Endothelial cell of umbilical vein (primary cell): ENCODE results near the gene TNKS1BP1. TPM values are rescaled to one million over a fixed set of nuclear protein-coding genes. Genes with fewer than 3 reads are reported as not detected.

Experiments
- BruUV-seq: library from RNA; stranded (reverse); fragments of 400-500 nt; replicated peaks from 2 replicates; lab custom pipeline; 2021; lab: Mats Ljungman, UMichigan
- CTCF ChIA-PET: fragments of 300-600, 350-600 bp; sonication (Branson Sonifier 250); formaldehyde crosslinking; loops from one replicate; lab custom pipeline; 2021; ENCODE audit warnings: antibody characterized with exemption, inconsistent platforms; lab: Charles Lee
- POLR2A ChIA-PET: fragments of 300-600, 350-600 bp; sonication (Branson Sonifier 250); formaldehyde crosslinking; loops from one replicate; lab custom pipeline; 2021; ENCODE audit warnings: antibody characterized with exemption, inconsistent platforms; lab: Charles Lee
- DNase-seq: peaks from one replicate; pipeline ENCODE4 v3.0.0-alpha.2; 2011; ENCODE audit warnings: low read depth, low spot score
- FAIRE-seq: peaks from 2 replicates; lab custom pipeline; 2011; peaks lifted over from hg19 to GRCh38; lab: Jason Lieb, UNC
- H2AFZ ChIP-seq: 2 replicates; pipeline ENCODE4 v1.6.0; 2012; ENCODE audit warnings: low read depth, low read length, control low read depth, inconsistent platforms
- H3K27ac ChIP-seq: 2 replicates; pipeline ENCODE4 v1.5.1; 2011; ENCODE audit warnings: low read depth, mild to moderate bottlenecking, control low read depth, low read length, moderate library complexity; ENCODE audit not compliant: insufficient read depth
- H3K27me3 ChIP-seq, 2 experiments: 2 replicates each; pipeline versions ENCODE4 v1.6.0 to v1.6.1; 2011; ENCODE audit warnings: low read length in 2 of 2, mixed read lengths in 1 of 2; ENCODE audit not compliant: control insufficient read depth in 2 of 2, insufficient read depth in 2 of 2
- H3K36me3 ChIP-seq, 2 experiments: 2 replicates in 1 of 2; 3 replicates in 1 of 2; pipeline ENCODE4 v1.5.1; 2011; ENCODE audit warnings: low read length in 2 of 2, mild to moderate bottlenecking in 1 of 2, moderate library complexity in 1 of 2; ENCODE audit not compliant: control insufficient read depth in 2 of 2, insufficient read depth in 2 of 2; ENCODE audit errors: extremely low read depth in 1 of 2
- H3K4me1 ChIP-seq: 3 replicates; pipeline ENCODE4 v1.5.1; 2011; ENCODE audit warnings: mild to moderate bottlenecking, low read length; ENCODE audit not compliant: control insufficient read depth, insufficient read depth; ENCODE audit errors: extremely low read depth
- H3K4me2 ChIP-seq: 2 replicates; pipeline ENCODE4 v1.6.1; 2011; ENCODE audit warnings: low read length, control low read depth, mixed read lengths; ENCODE audit not compliant: insufficient read depth
- H3K4me3 ChIP-seq, 3 experiments: fragments of 200-600 bp in 1 of 3; sonication (generic), shearing (Covaris generic) in 1 of 3; replicated peaks in 1 of 3; 2 replicates each; pipeline ENCODE4 v1.5.1; 2011 to 2016; ENCODE audit warnings: control low read depth in 3 of 3, low read length in 3 of 3, mild to moderate bottlenecking in 2 of 3, inconsistent platforms in 1 of 3, low read depth in 1 of 3, moderate library complexity in 1 of 3; ENCODE audit not compliant: insufficient read depth in 1 of 3
- H3K79me2 ChIP-seq: 2 replicates; pipeline ENCODE4 v1.6.0; 2012; ENCODE audit warnings: low read length, inconsistent platforms; ENCODE audit not compliant: control insufficient read depth, insufficient read depth
- H3K9ac ChIP-seq: replicated peaks from 2 replicates; pipeline ENCODE3; 2011; ENCODE audit warnings: low read length, control low read depth; ENCODE audit not compliant: insufficient read depth; ENCODE audit errors: extremely low read depth
- H3K9me1 ChIP-seq: replicated peaks from 3 replicates; pipeline ENCODE4 v1.6.0; 2011; ENCODE audit warnings: mild to moderate bottlenecking, low read length; ENCODE audit not compliant: control insufficient read depth, insufficient read depth; ENCODE audit errors: extremely low read depth
- H3K9me3 ChIP-seq: replicated peaks from 2 replicates; pipeline ENCODE4 v1.5.1; 2012; ENCODE audit warnings: low read length, inconsistent platforms; ENCODE audit not compliant: control insufficient read depth, insufficient read depth
- H4K20me1 ChIP-seq: replicated peaks from 2 replicates; pipeline ENCODE3; 2011; ENCODE audit warnings: mild to moderate bottlenecking, low read length; ENCODE audit not compliant: control insufficient read depth, insufficient read depth; ENCODE audit errors: extremely low read depth
- EZH2 ChIP-seq: IDR thresholded peaks from 2 replicates; pipeline ENCODE4 v1.6.1; 2012; ENCODE audit warnings: borderline replicate concordance, low read depth, mild to moderate bottlenecking, moderate library complexity, low read length, inconsistent platforms; ENCODE audit not compliant: severe bottlenecking
- FOS ChIP-seq: IDR thresholded peaks from 2 replicates; pipeline ENCODE4 v1.6.1; 2011; ENCODE audit warnings: mild to moderate bottlenecking, low read length, moderate library complexity, borderline replicate concordance; ENCODE audit not compliant: insufficient read depth
- GATA2 ChIP-seq: IDR thresholded peaks from 2 replicates; pipeline ENCODE4 v1.7.0; 2011; ENCODE audit warnings: low read depth, mild to moderate bottlenecking, moderate library complexity, mixed read lengths, low read length; ENCODE audit not compliant: insufficient read length, insufficient read depth
- JUN ChIP-seq: IDR thresholded peaks from 2 replicates; pipeline ENCODE4 v1.6.1; 2011; ENCODE audit warnings: borderline replicate concordance, low read depth; ENCODE audit not compliant: insufficient read length, insufficient read depth
- MAX ChIP-seq: IDR thresholded peaks from 2 replicates; pipeline ENCODE4 v1.6.1; 2011; ENCODE audit not compliant: insufficient read depth, insufficient read length
- MYC ChIP-seq: IDR thresholded peaks from one replicate; pipeline ENCODE4 v1.6.1; 2011; ENCODE audit warnings: mild to moderate bottlenecking, low read depth, low read length
- POLR2A ChIP-seq: IDR thresholded peaks from 2 replicates; pipeline ENCODE4 v1.6.1; 2012; ENCODE audit warnings: low read depth, mild to moderate bottlenecking, control low read depth, low read length
- POLR2AphosphoS5 ChIP-seq: IDR thresholded peaks from 2 replicates; pipeline ENCODE4 v1.6.1; 2012; ENCODE audit warnings: low read depth, mild to moderate bottlenecking, control low read depth, low read length, moderate library complexity; ENCODE audit not compliant: insufficient read depth
- dilution Hi-C: fragments of 300-500 bp; cut with MboI; formaldehyde crosslinking; loops from one replicate; pipeline ENCODE4 v1.15.0; 2019; ENCODE audit warnings: low sequenced_read_pairs; ENCODE audit not compliant: extremely low pct_ligation_motif_present
- intact Hi-C: fragments of 100-400 bp; cut with micrococcal nuclease; formaldehyde crosslinking; loops from one replicate; pipeline ENCODE4 v1.10.0; 2022
- polyA plus RNA-seq, 4 experiments: library from polyadenylated mRNA; depleted of rRNA in 3 of 4; stranded (reverse) in 3 of 4; unstranded in 1 of 4; fragments of >200 nt; gene quantifications; 2 replicates each; pipeline versions ENCODE4 v1.2.1 to v1.2.3, GENCODE V29; 2011 to 2012; ENCODE audit warnings: missing spikeins in 1 of 4
- total RNA-seq: library from RNA; stranded (reverse); gene quantifications from 2 replicates; pipeline ENCODE4 v1.2.3, GENCODE V29; 2021
- TF ChIP-seq, protein P1 (sequence below), 2 donors: IDR thresholded peaks; 1 replicate in 1 of 2; 2 replicates in 1 of 2; pipeline ENCODE4 v1.5.1; 2011; ENCODE audit warnings: low read length in 2 of 2, mild to moderate bottlenecking in 2 of 2, moderate library complexity in 2 of 2, control low read depth in 1 of 2, inconsistent platforms in 1 of 2, low read depth in 1 of 2; ENCODE audit not compliant: insufficient read depth in 1 of 2; ENCODE audit errors: extremely low read depth in 1 of 2

TNKS1BP1 gene
- total and polyA plus RNA-seq, 2 donors (not counting 3 experiments of a cell fraction or from before 2014, with no cell fraction given): 54.6 to 111 TPM

- no peak for FAIRE-seq
- POLR2A ChIA-PET: no interaction called here
- intact Hi-C loops: loop anchor here (1.0 to 5.0 kb wide), 3 partner anchors 59 to 1174 kb away; no protein-coding TSS in a partner anchor
Observed at GRCh38 chr11:57348636-57349313, 24.0 kb upstream of the TNKS1BP1 start.

More at GRCh38 chr11:57348636-57349313, 24.0 kb upstream of the TNKS1BP1 start:
- Histone ChIP-seq H2AFZ (no peak overlapping the region), H3K9me1 (no peaks in the 10 kb centered on the region), H3K4me3 (no peak overlapping the region), H3K9me3 (no peaks in the 10 kb centered on the region), H3K9ac (no peak overlapping the region), H3K36me3 (no peaks in the 10 kb centered on the region), H3K27ac (no peak overlapping the region), H3K4me2 (no peak overlapping the region), H3K4me1 (no peaks in the 10 kb centered on the region), H3K27me3 (no peaks in the 10 kb centered on the region), H3K79me2 (no peaks in the 10 kb centered on the region), H4K20me1 (no peaks in the 10 kb centered on the region)
- CTCF ChIA-PET: interaction anchor here (1.3 to 2.3 kb wide), 2 partner anchors 111 to 178 kb away, joined by 4 to 5 read pairs; partner anchors contain the start of gene RTN4RL2
- no peak for DNase-seq
- no peak for TF ChIP-seq EZH2
- TF ChIP-seq POLR2AphosphoS5: no peak
- TF ChIP-seq, protein P1, sequence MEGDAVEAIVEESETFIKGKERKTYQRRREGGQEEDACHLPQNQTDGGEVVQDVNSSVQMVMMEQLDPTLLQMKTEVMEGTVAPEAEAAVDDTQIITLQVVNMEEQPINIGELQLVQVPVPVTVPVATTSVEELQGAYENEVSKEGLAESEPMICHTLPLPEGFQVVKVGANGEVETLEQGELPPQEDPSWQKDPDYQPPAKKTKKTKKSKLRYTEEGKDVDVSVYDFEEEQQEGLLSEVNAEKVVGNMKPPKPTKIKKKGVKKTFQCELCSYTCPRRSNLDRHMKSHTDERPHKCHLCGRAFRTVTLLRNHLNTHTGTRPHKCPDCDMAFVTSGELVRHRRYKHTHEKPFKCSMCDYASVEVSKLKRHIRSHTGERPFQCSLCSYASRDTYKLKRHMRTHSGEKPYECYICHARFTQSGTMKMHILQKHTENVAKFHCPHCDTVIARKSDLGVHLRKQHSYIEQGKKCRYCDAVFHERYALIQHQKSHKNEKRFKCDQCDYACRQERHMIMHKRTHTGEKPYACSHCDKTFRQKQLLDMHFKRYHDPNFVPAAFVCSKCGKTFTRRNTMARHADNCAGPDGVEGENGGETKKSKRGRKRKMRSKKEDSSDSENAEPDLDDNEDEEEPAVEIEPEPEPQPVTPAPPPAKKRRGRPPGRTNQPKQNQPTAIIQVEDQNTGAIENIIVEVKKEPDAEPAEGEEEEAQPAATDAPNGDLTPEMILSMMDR (IDR thresholded peaks at IDR 0.05; ENCODE audit: extremely low read depth in 1 of 2, insufficient read depth in 1 of 2, low read depth in 1 of 2, low read length in 2 of 2): no peak
- TF ChIP-seq MAX: no peak
- TF ChIP-seq GATA2: no peak
- no peak for TF ChIP-seq JUN
- TF ChIP-seq MYC: no peak
- no peak for TF ChIP-seq FOS
- no peak for TF ChIP-seq POLR2A
- no TSS peak for BruUV-seq
- dilution Hi-C loops: no loop called here
